Epithelial cell of prostate (primary cell): ENCODE results near the gene CYP8B1.

Source experiments
- DNase-seq: peaks from one replicate; pipeline ENCODE4 v3.0.0-alpha.2; 2011; ENCODE audit warnings: low read depth, low spot score
- H3K27ac ChIP-seq: fragments of 450-650 bp; 2 replicates; pipeline ENCODE4 v1.5.1; 2017; ENCODE audit warnings: mild to moderate bottlenecking

CYP8B1 gene

GRCh38 chr3:42886294-42886822 is 10.7 kb upstream of the CYP8B1 start:
- no peak for DNase-seq

GRCh38 chr3:42884324-42884723 is 8.6 kb upstream of the CYP8B1 start:
- peak; percentile 33 for DNase-seq
- peak overlapping the region; percentile 28 for H3K27ac ChIP-seq

More at GRCh38 chr3:42886294-42886822, 10.7 kb upstream of the CYP8B1 start:
- H3K27ac ChIP-seq: no peak overlapping the region

- H3K27ac ChIP-seq: peak overlapping the region; percentile 28
- DNase-seq: peak; percentile 33
Measured at GRCh38 chr3:42883251-42883930, 7.7 kb upstream of the CYP8B1 start.

GRCh38 chr3:42880601-42881451 is 5.1 kb upstream of the CYP8B1 start:
- no peak for DNase-seq
- no peak overlapping the region for H3K27ac ChIP-seq

GRCh38 chr3:42880183-42880582 is 4.5 kb upstream of the CYP8B1 start:
- DNase-seq: no peak
- no peak overlapping the region for H3K27ac ChIP-seq

- DNase-seq: no peak
- no peak overlapping the region for H3K27ac ChIP-seq
Measured at GRCh38 chr3:42877881-42878280, 2.2 kb upstream of the CYP8B1 start.

GRCh38 chr3:42876940-42877720 is 1.5 kb upstream of the CYP8B1 start:
- DNase-seq: no peak

GRCh38 chr3:42876401-42876800 is 722 bp upstream of the CYP8B1 start:
- H3K27ac ChIP-seq: no peak overlapping the region
- DNase-seq: no peak

More at GRCh38 chr3:42876940-42877720, 1.5 kb upstream of the CYP8B1 start:
- H3K27ac ChIP-seq: no peak overlapping the region

GRCh38 chr3:42874749-42875148 is 930 bp downstream of the CYP8B1 start:
- DNase-seq: no peak
- H3K27ac ChIP-seq: no peak overlapping the region

- H3K27ac ChIP-seq: no peak overlapping the region
- no peak for DNase-seq
Measured at GRCh38 chr3:42873221-42873982, 2.3 kb downstream of the CYP8B1 start.

GRCh38 chr3:42872718-42873117 is 3.0 kb downstream of the CYP8B1 start:
- no peak overlapping the region for H3K27ac ChIP-seq
- DNase-seq: no peak

GRCh38 chr3:42871592-42872196 is 4.0 kb downstream of the CYP8B1 start:
- DNase-seq: no peak
- no peak overlapping the region for H3K27ac ChIP-seq

- no peak for DNase-seq
- H3K27ac ChIP-seq: no peak overlapping the region
Measured at GRCh38 chr3:42868841-42869240, 6.8 kb downstream of the CYP8B1 start.

- no peak for DNase-seq
- H3K27ac ChIP-seq: no peak overlapping the region
Measured at GRCh38 chr3:42867138-42867537, 8.5 kb downstream of the CYP8B1 start.

- H3K27ac ChIP-seq: no peak overlapping the region
- DNase-seq: no peak
Measured at GRCh38 chr3:42865256-42865655, 10.4 kb downstream of the CYP8B1 start.

- DNase-seq: no peak
- no peak overlapping the region for H3K27ac ChIP-seq
Measured at GRCh38 chr3:42864321-42864950, 11.2 kb downstream of the CYP8B1 start.

GRCh38 chr3:42856544-42856943 is 19.1 kb downstream of the CYP8B1 start:
- no peak for DNase-seq
- H3K27ac ChIP-seq: no peak overlapping the region

- no peak overlapping the region for H3K27ac ChIP-seq
- DNase-seq: no peak
Measured at GRCh38 chr3:42855547-42856380, 19.9 kb downstream of the CYP8B1 start.
